ENCODE results near the gene GGT6. TPM values are rescaled to one million over a fixed set of nuclear protein-coding genes. Genes with fewer than 3 reads are reported as not detected.

GGT6 gene
- total RNA-seq, 1 experiment from 2014 or later = not detected

GRCh38 chr17:4557626-4558346, 2.6 kb downstream of the GGT6 start:
- peak in 1 of 2 experiments; percentile 34 for DNase-seq (ENCODE audit: low read depth in 1 of 2, low spot score in 2 of 2)
- Histone ChIP-seq H3K4me3 (no peak overlapping the region), H3K36me3 (peaks cover 15% of the 10 kb centered on the region), H3K27ac (no peak overlapping the region), H3K9me3 (replicated peaks) (no peaks in the 10 kb centered on the region), H3K4me1 (replicated peaks) (peaks cover 14% of the 10 kb centered on the region), H3K27me3 (replicated peaks) (no peaks in the 10 kb centered on the region)

GRCh38 chr17:4556996-4557395, 3.4 kb downstream of the GGT6 start:
- Histone ChIP-seq H3K36me3 (peaks cover 21% of the 10 kb centered on the region), H3K4me3 (no peak overlapping the region), H3K4me1 (replicated peaks) (peaks cover 14% of the 10 kb centered on the region), H3K9me3 (replicated peaks) (no peaks in the 10 kb centered on the region), H3K27ac (no peak overlapping the region), H3K27me3 (replicated peaks) (no peaks in the 10 kb centered on the region)
- no peak for DNase-seq (ENCODE audit: low read depth in 1 of 2, low spot score in 2 of 2)

GRCh38 chr17:4555873-4556759, 4.3 kb downstream of the GGT6 start:
- Histone ChIP-seq H3K9me3 (replicated peaks) (no peaks in the 10 kb centered on the region), H3K27ac (peak overlapping the region; percentile 57), H3K4me1 (replicated peaks) (peaks cover 14% of the 10 kb centered on the region), H3K27me3 (replicated peaks) (no peaks in the 10 kb centered on the region), H3K4me3 (peak overlapping the region; percentile 62), H3K36me3 (peaks cover 30% of the 10 kb centered on the region)
- no peak for DNase-seq (ENCODE audit: low read depth in 1 of 2, low spot score in 2 of 2)

GRCh38 chr17:4554997-4555799, 5.2 kb downstream of the GGT6 start, which contains the start of gene MYBBP1A:
Gene MYBBP1A (minus strand): TSS chr17:4555384. CDS start chr17:4555324, 60 bp downstream.
- Histone ChIP-seq H3K4me1 (replicated peaks) (peaks cover 14% of the 10 kb centered on the region), H3K27me3 (replicated peaks) (no peaks in the 10 kb centered on the region), H3K4me3 (peak within 1 kb of the TSS; percentile 62), H3K9me3 (replicated peaks) (no peaks in the 10 kb centered on the region), H3K36me3 (peaks cover 39% of the 10 kb centered on the region), H3K27ac (peak within 1 kb of the TSS; percentile 57)
- DNase-seq (ENCODE audit: low read depth in 1 of 2, low spot score in 2 of 2) = peak; percentile 90 to 96

- H3K27me3 ChIP-seq (replicated peaks) = no peaks in the 10 kb centered on the region
- H3K36me3 ChIP-seq = peaks cover 42% of the 10 kb centered on the region
- DNase-seq (ENCODE audit: low read depth in 1 of 2, low spot score in 2 of 2) = no peak
- H3K27ac ChIP-seq = no peak overlapping the region
- peak overlapping the region; percentile 62 for H3K4me3 ChIP-seq
- no peaks in the 10 kb centered on the region for H3K9me3 ChIP-seq (replicated peaks)
- H3K4me1 ChIP-seq (replicated peaks) = peaks cover 14% of the 10 kb centered on the region
These were observed 5.9 kb downstream of the GGT6 start for GRCh38 chr17:4554441-4554996.

GRCh38 chr17:4553669-4554068, 6.7 kb downstream of the GGT6 start:
- H3K27ac ChIP-seq = no peak overlapping the region
- H3K4me3 ChIP-seq = no peak overlapping the region
- no peak for DNase-seq (ENCODE audit: low read depth in 1 of 2, low spot score in 2 of 2)
- H3K36me3 ChIP-seq = peaks cover 50% of the 10 kb centered on the region
- no peaks in the 10 kb centered on the region for H3K9me3 ChIP-seq (replicated peaks)
- H3K27me3 ChIP-seq (replicated peaks) = no peaks in the 10 kb centered on the region
- H3K4me1 ChIP-seq (replicated peaks) = peaks cover 14% of the 10 kb centered on the region

- Histone ChIP-seq H3K9me3 (replicated peaks) (no peaks in the 10 kb centered on the region), H3K4me1 (replicated peaks) (peaks cover 14% of the 10 kb centered on the region), H3K4me3 (no peak overlapping the region), H3K27ac (no peak overlapping the region), H3K27me3 (replicated peaks) (no peaks in the 10 kb centered on the region), H3K36me3 (peaks cover 66% of the 10 kb centered on the region)
- no peak for DNase-seq (ENCODE audit: low read depth in 1 of 2, low spot score in 2 of 2)
These were observed 8.4 kb downstream of the GGT6 start for GRCh38 chr17:4551796-4552525.

GRCh38 chr17:4551141-4551540, 9.2 kb downstream of the GGT6 start:
- Histone ChIP-seq H3K4me1 (replicated peaks) (peaks cover 14% of the 10 kb centered on the region), H3K27me3 (replicated peaks) (no peaks in the 10 kb centered on the region), H3K36me3 (peaks cover 69% of the 10 kb centered on the region), H3K9me3 (replicated peaks) (no peaks in the 10 kb centered on the region), H3K4me3 (no peak overlapping the region), H3K27ac (no peak overlapping the region)
- DNase-seq (ENCODE audit: low read depth in 1 of 2, low spot score in 2 of 2) = no peak

GRCh38 chr17:4550534-4551039, 9.8 kb downstream of the GGT6 start:
- Histone ChIP-seq H3K9me3 (replicated peaks) (no peaks in the 10 kb centered on the region), H3K4me1 (replicated peaks) (peaks cover 9% of the 10 kb centered on the region), H3K27me3 (replicated peaks) (no peaks in the 10 kb centered on the region), H3K36me3 (peaks cover 73% of the 10 kb centered on the region), H3K27ac (no peak overlapping the region), H3K4me3 (no peak overlapping the region)
- no peak for DNase-seq (ENCODE audit: low read depth in 1 of 2, low spot score in 2 of 2)

GRCh38 chr17:4549781-4550533, 10.4 kb downstream of the GGT6 start:
- Histone ChIP-seq H3K9me3 (replicated peaks) (no peaks in the 10 kb centered on the region), H3K36me3 (peaks cover 77% of the 10 kb centered on the region), H3K27ac (no peak overlapping the region), H3K27me3 (replicated peaks) (no peaks in the 10 kb centered on the region), H3K4me3 (no peak overlapping the region), H3K4me1 (replicated peaks) (peaks cover 7% of the 10 kb centered on the region)
- DNase-seq (ENCODE audit: low read depth in 1 of 2, low spot score in 2 of 2) = no peak

GRCh38 chr17:4548721-4549531, 11.5 kb downstream of the GGT6 start:
- Histone ChIP-seq H3K27ac (no peak overlapping the region), H3K4me1 (replicated peaks) (no peaks in the 10 kb centered on the region), H3K9me3 (replicated peaks) (no peaks in the 10 kb centered on the region), H3K4me3 (no peak overlapping the region), H3K27me3 (replicated peaks) (no peaks in the 10 kb centered on the region), H3K36me3 (peaks cover 74% of the 10 kb centered on the region)
- no peak for DNase-seq (ENCODE audit: low read depth in 1 of 2, low spot score in 2 of 2)

All from SJSA1 (cell line).